Stomach smooth muscle (tissue), 2 donors: Measurements from ENCODE around the gene TRIM2.

Experiments used
- H3K27ac ChIP-seq: one replicate; pipeline ENCODE4 v1.7.0; 2013; ENCODE audit warnings: mild to moderate bottlenecking, low read length, inconsistent platforms
- H3K27me3 ChIP-seq, 2 donors: one replicate each; pipeline ENCODE4 v1.7.0; 2013; ENCODE audit warnings: low read length in 2 of 2; ENCODE audit not compliant: insufficient read depth in 2 of 2, control insufficient read depth in 1 of 2
- H3K36me3 ChIP-seq, 2 donors: one replicate each; pipeline ENCODE4 v1.7.0; 2013; ENCODE audit warnings: low read length in 2 of 2; ENCODE audit not compliant: control insufficient read depth in 2 of 2, insufficient read depth in 2 of 2
- H3K4me1 ChIP-seq: one replicate; pipeline ENCODE4 v1.7.0; 2013; ENCODE audit warnings: low read length; ENCODE audit not compliant: control insufficient read depth, insufficient read depth
- H3K4me3 ChIP-seq, 2 donors: one replicate each; pipeline ENCODE4 v1.7.0; 2013; ENCODE audit warnings: low read length in 2 of 2
- H3K9ac ChIP-seq, 2 donors: one replicate each; pipeline ENCODE4 v1.7.0; 2013; ENCODE audit warnings: low read length in 2 of 2, mild to moderate bottlenecking in 1 of 2
- H3K9me3 ChIP-seq, 2 donors: one replicate each; pipeline ENCODE4 v1.7.0; 2013; ENCODE audit warnings: low read length in 2 of 2; ENCODE audit not compliant: control insufficient read depth in 2 of 2
- donor health status: healthy.
- donor health status: Pancreatic carcinoma.

Gene TRIM2

GRCh38 chr4:153261461-153261860 lies 57.2 kb downstream of the TRIM2 start:
- peak overlapping the region; percentile 3 for H3K27ac ChIP-seq
- H3K36me3 ChIP-seq = peaks cover 0 to 3% of the 10 kb centered on the region in 2 donors
- H3K9me3 ChIP-seq = peaks cover 0 to 7% of the 10 kb centered on the region in 2 donors
- H3K4me1 ChIP-seq = peaks cover 9% of the 10 kb centered on the region
- H3K27me3 ChIP-seq = no peaks in the 10 kb centered on the region
- no peak overlapping the region for H3K4me3 ChIP-seq
- no peak overlapping the region for H3K9ac ChIP-seq

GRCh38 chr4:153261914-153262313 lies 57.7 kb downstream of the TRIM2 start:
- H3K27me3 ChIP-seq = no peaks in the 10 kb centered on the region
- H3K36me3 ChIP-seq = peaks cover 0 to 3% of the 10 kb centered on the region in 2 donors
- H3K9me3 ChIP-seq = peaks cover 0 to 7% of the 10 kb centered on the region in 2 donors
- H3K4me1 ChIP-seq = peaks cover 11% of the 10 kb centered on the region
- peak overlapping the region; percentile 3 for H3K27ac ChIP-seq
- no peak overlapping the region for H3K4me3 ChIP-seq
- H3K9ac ChIP-seq = no peak overlapping the region

GRCh38 chr4:153265306-153266047 lies 61.2 kb downstream of the TRIM2 start:
- H3K27ac ChIP-seq = peak overlapping the region; percentile 19
- no peak overlapping the region for H3K9ac ChIP-seq
- peaks cover 0 to 7% of the 10 kb centered on the region in 2 donors for H3K9me3 ChIP-seq
- H3K27me3 ChIP-seq = no peaks in the 10 kb centered on the region
- H3K36me3 ChIP-seq = peaks cover 0 to 3% of the 10 kb centered on the region in 2 donors
- peaks cover 14% of the 10 kb centered on the region for H3K4me1 ChIP-seq
- no peak overlapping the region for H3K4me3 ChIP-seq

- Histone ChIP-seq H3K27ac (peak overlapping the region; percentile 37), H3K4me1 (peaks cover 16% of the 10 kb centered on the region), H3K9me3 (peaks cover 0 to 6% of the 10 kb centered on the region in 2 donors), H3K27me3 (no peaks in the 10 kb centered on the region), H3K9ac (no peak overlapping the region), H3K36me3 (peaks cover 0 to 3% of the 10 kb centered on the region in 2 donors), H3K4me3 (no peak overlapping the region)
These were observed 62.7 kb downstream of the TRIM2 start for GRCh38 chr4:153266988-153267387.

GRCh38 chr4:153267890-153268289 lies 63.6 kb downstream of the TRIM2 start:
- Histone ChIP-seq H3K4me3 (peak overlapping the region in 1 of 2 donors; percentile 15), H3K36me3 (peaks cover 0 to 3% of the 10 kb centered on the region in 2 donors), H3K9ac (no peak overlapping the region), H3K9me3 (peaks cover 0 to under 1% of the 10 kb centered on the region in 2 donors), H3K27ac (peak overlapping the region; percentile 38), H3K27me3 (no peaks in the 10 kb centered on the region), H3K4me1 (peaks cover 16% of the 10 kb centered on the region)

GRCh38 chr4:153268295-153268694 lies 64.1 kb downstream of the TRIM2 start:
- no peaks in the 10 kb centered on the region for H3K27me3 ChIP-seq
- peak overlapping the region; percentile 38 for H3K27ac ChIP-seq
- peaks cover 16% of the 10 kb centered on the region for H3K4me1 ChIP-seq
- H3K9ac ChIP-seq = no peak overlapping the region
- no peaks in the 10 kb centered on the region for H3K9me3 ChIP-seq
- H3K4me3 ChIP-seq = no peak overlapping the region
- H3K36me3 ChIP-seq = peaks cover 0 to under 1% of the 10 kb centered on the region in 2 donors

- no peaks in the 10 kb centered on the region for H3K27me3 ChIP-seq
- H3K27ac ChIP-seq = no peak overlapping the region
- H3K9ac ChIP-seq = no peak overlapping the region
- H3K4me1 ChIP-seq = peaks cover 20% of the 10 kb centered on the region
- no peaks in the 10 kb centered on the region for H3K36me3 ChIP-seq
- H3K4me3 ChIP-seq = no peak overlapping the region
- H3K9me3 ChIP-seq = no peaks in the 10 kb centered on the region
These were observed 65.2 kb downstream of the TRIM2 start for GRCh38 chr4:153269218-153269990.

- peaks cover 20% of the 10 kb centered on the region for H3K4me1 ChIP-seq
- H3K27ac ChIP-seq = no peak overlapping the region
- H3K9me3 ChIP-seq = no peaks in the 10 kb centered on the region
- no peak overlapping the region for H3K4me3 ChIP-seq
- H3K36me3 ChIP-seq = no peaks in the 10 kb centered on the region
- H3K9ac ChIP-seq = no peak overlapping the region
- H3K27me3 ChIP-seq = no peaks in the 10 kb centered on the region
These were observed 66.1 kb downstream of the TRIM2 start for GRCh38 chr4:153270361-153270760.

GRCh38 chr4:153271820-153272219 lies 67.6 kb downstream of the TRIM2 start:
- Histone ChIP-seq H3K4me1 (peaks cover 17% of the 10 kb centered on the region), H3K27me3 (no peaks in the 10 kb centered on the region), H3K27ac (no peak overlapping the region), H3K4me3 (no peak overlapping the region), H3K9me3 (no peaks in the 10 kb centered on the region), H3K9ac (no peak overlapping the region), H3K36me3 (peaks cover 0 to 3% of the 10 kb centered on the region in 2 donors)

GRCh38 chr4:153273751-153274150 lies 69.5 kb downstream of the TRIM2 start:
- H3K27me3 ChIP-seq = no peaks in the 10 kb centered on the region
- H3K4me3 ChIP-seq = no peak overlapping the region
- peaks cover 0 to 7% of the 10 kb centered on the region in 2 donors for H3K36me3 ChIP-seq
- H3K9ac ChIP-seq = no peak overlapping the region
- peaks cover 19% of the 10 kb centered on the region for H3K4me1 ChIP-seq
- no peak overlapping the region for H3K27ac ChIP-seq
- no peaks in the 10 kb centered on the region for H3K9me3 ChIP-seq
